Dendritic cell treated with granulocyte-macrophage colony-stimulating factor and Interleukin-4, amounts not matched to agents 40 ng/mL and 50 ng/mL, for 4 days (primary cell): ENCODE results near the gene MOB1B.
"Not testable (repeated sequence)": the region's sequence is repeated elsewhere in the genome, so short reads cannot be mapped to it uniquely, and the experiment has no call there.

ENCODE experiments used
- H3K27ac Mint-ChIP-seq: one replicate; pipeline ENCODE4 v1.8.0; 2022; ENCODE audit warnings: mild to moderate bottlenecking, mixed read lengths
- H3K27me3 Mint-ChIP-seq: one replicate; pipeline ENCODE4 v1.8.0; 2022; ENCODE audit warnings: mild to moderate bottlenecking, mixed read lengths
- H3K36me3 Mint-ChIP-seq: one replicate; pipeline ENCODE4 v1.8.0; 2022; ENCODE audit warnings: low read depth, mixed read lengths
- H3K4me1 Mint-ChIP-seq: one replicate; pipeline ENCODE4 v1.8.0; 2022; ENCODE audit warnings: low read depth, mixed read lengths
- H3K4me3 Mint-ChIP-seq: one replicate; pipeline ENCODE4 v1.8.0; 2022; ENCODE audit warnings: mild to moderate bottlenecking, moderate library complexity, mixed read lengths
- H3K9me3 Mint-ChIP-seq: one replicate; pipeline ENCODE4 v1.8.0; 2022; ENCODE audit warnings: mixed read lengths
- intact Hi-C: fragments of 100-400 bp; cut with micrococcal nuclease; formaldehyde crosslinking; loops from one replicate; pipeline ENCODE4 v1.15.0; 2022

Gene MOB1B

DNA sequence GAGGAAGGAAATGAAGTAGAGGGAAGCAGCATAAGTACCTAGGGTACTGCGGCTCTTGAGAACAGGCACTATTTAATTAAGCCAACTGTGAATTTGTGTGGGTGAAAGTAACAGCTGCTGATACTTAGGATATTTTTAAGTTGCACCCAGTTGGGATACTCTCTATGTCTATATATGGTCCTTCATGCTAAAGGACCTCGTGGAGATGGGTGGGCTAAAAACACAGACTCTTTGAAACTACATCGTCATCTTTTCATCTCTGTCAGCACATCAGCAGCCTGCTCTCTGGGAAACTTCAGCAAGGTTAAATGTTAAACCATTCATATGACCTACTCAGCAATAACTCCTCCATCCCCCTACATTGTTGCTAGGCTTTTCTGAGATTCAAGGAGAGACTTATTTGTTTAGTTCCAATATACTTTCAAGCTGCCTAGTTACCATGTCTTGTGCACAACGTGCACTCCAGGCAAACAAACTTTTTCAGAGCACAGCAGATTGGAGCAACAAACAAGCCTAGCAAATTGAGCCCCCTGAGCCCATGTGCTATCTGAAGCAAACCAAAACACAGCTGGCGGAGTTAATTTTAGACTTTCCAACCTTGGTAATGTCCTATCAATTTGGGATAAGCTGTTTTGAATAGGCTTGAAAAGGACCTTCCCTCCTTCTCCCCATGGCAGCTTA is 6.2 kb upstream of the MOB1B start:
- Mint-ChIP-seq H3K4me3 (no peak overlapping the region), H3K36me3 (no peaks in the 10 kb centered on the region), H3K4me1 (peaks cover 17% of the 10 kb centered on the region), H3K27ac (no peak overlapping the region), H3K9me3 (no peaks in the 10 kb centered on the region), H3K27me3 (no peaks in the 10 kb centered on the region)
- intact Hi-C loops = no loop called here

DNA sequence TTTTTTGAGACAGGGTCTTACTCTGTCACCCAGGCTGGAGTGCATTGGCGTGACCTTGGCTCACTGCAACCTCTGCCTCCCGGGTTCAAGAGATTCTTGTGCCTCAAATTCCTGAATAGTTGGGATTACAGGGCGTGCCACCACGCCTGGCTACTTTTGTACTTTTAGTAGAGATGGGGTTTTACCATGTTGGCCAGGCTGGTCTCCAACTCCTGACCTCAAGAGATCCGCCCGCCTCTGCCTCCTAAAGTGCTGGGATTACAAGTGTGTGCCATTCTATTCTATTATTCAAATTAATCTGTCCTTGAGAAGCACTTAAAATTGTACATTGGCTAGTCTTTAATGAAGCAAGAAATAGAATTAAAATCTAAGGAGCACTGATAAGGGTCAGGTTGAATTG is 3.6 kb upstream of the MOB1B start:
- intact Hi-C loops, H3K27ac Mint-ChIP-seq, H3K27me3 Mint-ChIP-seq, H3K4me3 Mint-ChIP-seq, H3K9me3 Mint-ChIP-seq: not testable (repeated sequence)
- peaks cover 26% of the 10 kb centered on the region for H3K4me1 Mint-ChIP-seq
- H3K36me3 Mint-ChIP-seq = peaks cover 18% of the 10 kb centered on the region

DNA sequence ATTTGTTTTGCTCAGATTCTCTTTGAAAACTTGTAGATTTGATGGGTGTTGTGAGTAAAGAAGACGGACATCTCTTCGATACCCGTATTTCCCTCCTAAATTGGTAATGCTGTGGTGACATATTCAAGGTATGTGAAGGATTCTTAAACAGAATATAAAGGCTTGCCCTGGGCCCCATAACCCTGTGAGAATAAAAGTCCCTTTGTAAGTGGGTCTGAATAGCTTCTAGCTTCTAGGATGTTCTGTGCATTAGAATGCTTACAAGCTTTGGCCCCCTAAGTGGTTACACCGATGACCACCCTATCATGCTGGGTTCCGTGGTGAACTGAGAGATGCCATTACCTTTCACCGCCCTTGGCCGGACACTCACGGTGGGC is 574 bp upstream of the MOB1B start:
- Mint-ChIP-seq H3K27me3 (no peaks in the 10 kb centered on the region), H3K27ac (peak overlapping the region; percentile 89), H3K9me3 (no peaks in the 10 kb centered on the region), H3K36me3 (peaks cover 34% of the 10 kb centered on the region), H3K4me3 (peak overlapping the region; percentile 99), H3K4me1 (peaks cover 42% of the 10 kb centered on the region)
- intact Hi-C loops = loop anchor here (5.0 kb wide), 2 partner anchors 41 to 91 kb away; partner anchors contain the start of gene DCK

DNA sequence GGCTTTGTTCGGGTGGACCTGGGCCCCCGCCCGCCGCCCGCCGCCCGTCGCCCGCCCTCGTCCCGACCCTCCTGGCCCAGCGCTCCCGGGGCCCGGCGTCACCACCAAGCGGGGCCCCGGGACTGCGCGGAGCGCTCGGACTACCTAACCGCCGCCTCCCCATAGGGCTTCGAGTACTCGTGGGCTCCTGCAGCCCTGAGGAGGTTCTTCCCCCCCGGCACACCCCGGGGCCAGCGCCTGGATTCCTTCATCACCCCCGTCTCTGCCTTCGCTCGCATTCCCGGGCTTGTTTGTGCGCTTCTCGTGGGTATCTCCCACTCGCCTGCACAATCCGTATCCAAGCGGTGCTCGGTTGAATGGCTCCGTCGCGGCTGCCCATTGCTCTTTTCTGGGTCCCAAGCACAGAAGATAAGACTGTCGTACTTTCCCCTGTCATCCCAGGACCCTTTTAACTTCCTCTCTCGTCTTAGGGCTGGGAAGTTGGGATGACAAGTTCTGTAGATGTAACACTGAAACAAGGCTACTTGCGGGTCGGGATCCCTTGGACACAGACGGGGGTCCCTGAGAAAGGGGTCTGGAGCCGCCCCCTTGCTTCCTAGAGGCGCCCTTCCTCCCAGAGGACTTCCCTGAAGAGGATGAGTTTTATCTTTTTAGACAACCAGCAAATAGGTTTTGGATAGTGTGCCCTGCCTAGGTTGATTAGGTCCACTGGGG is 565 bp downstream of the MOB1B start:
- H3K36me3 Mint-ChIP-seq = peaks cover 42% of the 10 kb centered on the region
- peak overlapping the region; percentile 99 for H3K4me3 Mint-ChIP-seq
- intact Hi-C loops = loop anchor here (2.0 to 5.0 kb wide), 4 partner anchors 40 to 106 kb away; partner anchors contain the start of genes DCK and GRSF1
- no peaks in the 10 kb centered on the region for H3K27me3 Mint-ChIP-seq
- no peaks in the 10 kb centered on the region for H3K9me3 Mint-ChIP-seq
- peaks cover 48% of the 10 kb centered on the region for H3K4me1 Mint-ChIP-seq
- peak overlapping the region; percentile 89 for H3K27ac Mint-ChIP-seq

DNA sequence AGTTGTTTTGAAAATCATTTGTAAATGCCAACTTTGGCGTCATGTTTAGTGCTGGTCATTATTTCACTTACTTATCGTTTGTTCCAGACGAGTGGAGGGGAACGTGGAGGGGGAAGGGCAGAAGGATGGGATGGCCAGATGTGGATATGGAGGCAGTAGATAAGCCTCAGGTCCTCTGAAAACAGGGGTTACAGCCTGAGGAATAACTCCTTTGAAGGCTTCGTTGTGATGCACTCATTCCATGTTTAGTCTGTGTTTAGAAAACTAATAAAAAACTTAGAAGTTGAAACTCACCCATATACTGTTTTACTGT is 1.1 kb downstream of the MOB1B start:
- peaks cover 47% of the 10 kb centered on the region for H3K36me3 Mint-ChIP-seq
- H3K27me3 Mint-ChIP-seq = no peaks in the 10 kb centered on the region
- intact Hi-C loops = loop anchor here (2.0 to 5.0 kb wide), 4 partner anchors 39 to 106 kb away; partner anchors contain the start of genes DCK and GRSF1
- peak overlapping the region; percentile 99 for H3K4me3 Mint-ChIP-seq
- peaks cover 51% of the 10 kb centered on the region for H3K4me1 Mint-ChIP-seq
- peak overlapping the region; percentile 89 for H3K27ac Mint-ChIP-seq
- H3K9me3 Mint-ChIP-seq = no peaks in the 10 kb centered on the region

DNA sequence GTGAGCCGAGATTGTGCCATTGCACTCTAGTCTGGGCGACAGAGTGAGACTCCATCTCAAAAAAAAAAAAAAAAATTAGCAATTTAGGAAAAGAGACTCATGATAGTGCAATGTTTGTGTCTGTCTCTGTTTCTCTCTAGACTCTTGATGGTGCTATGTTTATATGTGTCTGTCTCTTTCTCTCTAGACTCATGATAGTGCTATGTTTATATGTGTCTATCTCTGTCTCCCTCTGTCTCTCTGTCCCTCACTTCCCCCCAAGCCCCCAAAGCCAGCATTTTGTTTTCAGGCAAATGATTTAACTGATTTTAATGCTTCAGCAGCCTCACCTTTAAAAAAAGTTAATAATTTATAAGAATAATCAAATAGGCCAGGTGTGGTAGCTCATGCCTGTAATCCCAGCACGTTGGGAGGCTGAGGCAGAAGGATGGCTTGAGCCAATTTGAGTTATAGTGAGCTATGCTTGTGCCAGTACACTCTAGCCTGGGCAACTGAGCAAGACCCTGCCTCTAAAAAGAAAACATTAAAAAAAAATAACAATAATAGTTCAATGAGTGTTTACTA is 6.9 kb downstream of the MOB1B start:
- no peaks in the 10 kb centered on the region for H3K9me3 Mint-ChIP-seq
- H3K27me3 Mint-ChIP-seq = no peaks in the 10 kb centered on the region
- H3K36me3 Mint-ChIP-seq = peaks cover 54% of the 10 kb centered on the region
- intact Hi-C loops = no loop called here
- H3K4me1 Mint-ChIP-seq = peaks cover 57% of the 10 kb centered on the region
- no peak overlapping the region for H3K4me3 Mint-ChIP-seq
- peak overlapping the region; percentile 31 for H3K27ac Mint-ChIP-seq

DNA sequence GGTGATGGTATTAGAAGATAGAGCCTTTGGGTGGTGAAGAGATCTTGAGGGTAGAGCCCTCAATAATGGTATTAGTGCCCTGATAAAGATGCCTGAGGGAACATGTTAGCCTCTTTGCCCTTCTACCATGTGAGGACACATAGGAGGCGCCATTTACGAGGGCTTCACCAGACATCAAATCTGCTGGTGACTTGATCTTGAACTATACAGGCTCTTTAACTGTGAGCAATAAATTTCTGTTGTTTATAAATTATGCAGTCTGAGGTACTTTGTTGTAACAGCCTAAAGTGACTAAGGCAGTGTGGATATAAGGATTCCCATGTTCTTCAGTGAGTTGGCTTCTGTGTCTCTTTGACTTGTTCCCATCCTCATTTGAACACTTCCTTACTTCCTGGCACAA is 11.8 kb downstream of the MOB1B start:
- intact Hi-C loops = no loop called here
- Mint-ChIP-seq H3K27ac (no peak overlapping the region), H3K4me1 (peaks cover 32% of the 10 kb centered on the region), H3K27me3 (no peaks in the 10 kb centered on the region), H3K9me3 (no peaks in the 10 kb centered on the region), H3K4me3 (no peak overlapping the region), H3K36me3 (peaks cover 22% of the 10 kb centered on the region)

DNA sequence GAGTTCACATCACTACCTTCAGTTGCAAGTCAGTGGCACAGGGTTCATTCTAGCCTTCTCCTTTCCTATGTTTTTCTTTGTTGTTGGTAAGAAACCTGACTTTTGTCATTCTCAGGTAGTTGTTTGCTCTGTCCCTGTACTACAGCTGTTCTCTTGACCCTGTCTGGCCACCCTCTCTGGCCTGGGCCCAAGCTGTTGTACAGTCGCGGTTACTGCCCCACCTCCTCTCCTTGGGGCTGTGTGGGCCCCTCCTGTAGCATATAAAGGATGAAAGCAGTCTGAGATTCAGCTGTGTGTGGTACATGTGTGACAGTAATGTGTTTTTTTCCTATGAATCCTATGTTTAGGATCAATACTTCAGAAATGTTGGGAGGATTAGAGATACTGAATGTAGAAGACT is 12.5 kb downstream of the MOB1B start:
- intact Hi-C loops = no loop called here
- Mint-ChIP-seq H3K4me3 (no peak overlapping the region), H3K9me3 (no peaks in the 10 kb centered on the region), H3K4me1 (peaks cover 29% of the 10 kb centered on the region), H3K27me3 (no peaks in the 10 kb centered on the region), H3K36me3 (peaks cover 22% of the 10 kb centered on the region), H3K27ac (no peak overlapping the region)

DNA sequence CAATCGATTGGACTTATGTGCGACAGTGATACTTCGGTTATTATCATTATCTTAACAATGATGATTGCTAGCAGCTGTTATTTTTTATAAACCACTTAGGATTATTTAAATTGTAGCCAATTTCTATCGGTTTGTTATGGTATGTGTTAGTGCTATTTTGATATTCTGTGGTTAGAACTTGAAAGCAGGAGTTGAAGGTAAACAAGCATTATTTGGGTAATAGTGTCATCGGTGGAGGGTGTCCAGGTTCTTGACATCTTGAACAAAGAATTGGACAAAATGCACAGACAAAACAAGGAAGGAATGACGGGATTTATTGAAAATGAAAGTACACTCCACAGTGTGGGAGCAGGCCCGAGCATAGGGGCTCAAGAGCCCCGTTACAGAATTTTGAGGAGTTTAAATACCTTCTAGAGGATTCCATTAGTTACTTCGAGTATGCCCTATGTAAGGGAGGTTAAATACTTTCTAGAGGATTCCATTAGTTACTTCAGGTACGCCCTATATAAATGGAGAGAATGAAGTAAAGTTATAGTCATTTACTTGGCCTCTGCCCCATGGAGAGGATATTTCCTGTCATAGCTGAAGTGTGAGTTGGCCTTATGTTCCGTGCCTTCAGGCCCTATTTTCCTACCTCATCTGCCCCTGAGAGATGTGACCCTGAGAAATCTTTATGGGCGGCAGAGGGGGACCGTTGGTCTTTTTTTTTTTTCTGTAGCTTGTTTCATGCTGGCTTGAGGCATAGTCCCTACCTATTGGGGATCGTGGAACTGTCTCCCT is 13.1 kb downstream of the MOB1B start:
- Mint-ChIP-seq H3K36me3 (peaks cover 26% of the 10 kb centered on the region), H3K4me3 (no peak overlapping the region), H3K27ac (no peak overlapping the region), H3K4me1 (peaks cover 33% of the 10 kb centered on the region), H3K27me3 (no peaks in the 10 kb centered on the region), H3K9me3 (peaks cover 6% of the 10 kb centered on the region)
- intact Hi-C loops = no loop called here

DNA sequence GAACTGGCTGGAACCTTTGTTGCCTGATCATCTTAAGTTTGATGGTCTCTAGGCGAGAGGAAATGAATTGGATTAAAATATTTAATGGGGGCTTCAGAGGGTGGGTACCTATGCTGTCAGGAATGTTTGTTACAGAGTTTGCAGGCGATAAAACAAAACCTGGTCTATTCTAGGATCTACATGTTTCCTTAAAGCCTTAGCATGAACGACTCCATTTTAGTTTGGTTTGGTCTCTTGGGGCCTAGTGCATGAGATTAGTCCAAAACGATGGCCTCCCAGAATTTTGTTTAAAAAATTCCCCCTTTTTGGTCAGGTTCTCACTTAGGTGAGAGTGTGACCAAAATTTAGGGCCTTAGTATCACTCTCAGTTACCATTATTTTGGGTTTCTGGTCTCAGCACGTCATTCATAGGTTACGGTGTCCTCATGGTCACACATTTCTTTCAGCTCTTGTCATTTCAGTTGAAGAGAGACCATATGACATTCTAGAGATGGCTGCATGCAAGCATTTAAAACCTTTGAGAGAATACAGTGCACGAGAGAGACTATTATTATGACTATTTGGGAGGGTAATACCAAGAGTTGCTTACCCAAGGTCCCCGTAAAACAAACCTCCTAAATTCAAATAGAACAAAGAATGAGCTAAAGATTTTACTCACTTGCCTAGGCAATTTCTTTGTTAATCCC is 13.8 kb downstream of the MOB1B start:
- Mint-ChIP-seq H3K4me1 (peaks cover 39% of the 10 kb centered on the region), H3K9me3 (peaks cover 9% of the 10 kb centered on the region), H3K27ac (no peak overlapping the region), H3K36me3 (peaks cover 29% of the 10 kb centered on the region), H3K4me3 (no peak overlapping the region), H3K27me3 (no peaks in the 10 kb centered on the region)
- intact Hi-C loops = no loop called here

DNA sequence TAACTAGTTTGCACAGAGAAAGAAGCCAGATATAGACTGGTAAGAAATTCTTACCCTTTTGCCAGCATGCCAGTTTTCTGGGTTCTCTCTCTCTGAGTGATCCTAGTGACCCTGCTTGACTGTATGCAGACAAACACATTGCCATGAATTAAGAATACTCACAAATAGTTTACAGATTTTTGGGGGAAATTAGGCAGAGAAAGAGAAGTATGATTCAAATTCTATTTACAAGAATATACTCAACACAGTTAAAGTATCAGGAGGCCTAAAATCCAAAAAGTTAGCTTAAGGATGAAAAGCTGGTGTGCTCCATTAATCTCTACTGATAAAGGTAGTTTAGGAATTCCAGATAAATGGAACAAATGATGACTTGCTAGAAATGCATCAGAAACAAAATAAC is 18.4 kb downstream of the MOB1B start:
- peaks cover 8% of the 10 kb centered on the region for H3K36me3 Mint-ChIP-seq
- H3K9me3 Mint-ChIP-seq = peaks cover 9% of the 10 kb centered on the region
- H3K27ac Mint-ChIP-seq = peak overlapping the region; percentile 16
- no peak overlapping the region for H3K4me3 Mint-ChIP-seq
- peaks cover 15% of the 10 kb centered on the region for H3K4me1 Mint-ChIP-seq
- intact Hi-C loops = no loop called here
- H3K27me3 Mint-ChIP-seq = no peaks in the 10 kb centered on the region

DNA sequence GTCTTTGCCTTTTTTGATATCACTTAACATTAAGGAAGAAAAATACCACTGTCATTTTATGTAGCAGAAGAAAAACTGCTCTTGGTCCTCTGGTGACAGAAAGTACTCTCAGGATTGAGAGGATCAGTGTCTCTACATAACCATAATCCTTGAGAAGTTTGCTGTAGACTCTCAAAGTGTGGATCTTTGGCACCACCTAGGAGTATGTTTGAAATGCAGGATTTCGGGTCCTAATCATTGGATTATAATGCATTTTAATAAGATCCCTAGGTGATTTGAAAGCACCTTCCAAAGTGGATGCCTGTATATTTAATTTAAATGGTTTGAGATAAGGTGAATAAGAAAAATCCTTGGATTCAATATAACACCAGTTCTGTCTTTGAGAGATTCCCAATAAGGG is 23.2 kb downstream of the MOB1B start:
- intact Hi-C loops = no loop called here
- Mint-ChIP-seq H3K4me1 (peaks cover 40% of the 10 kb centered on the region), H3K27me3 (no peaks in the 10 kb centered on the region), H3K27ac (no peak overlapping the region), H3K9me3 (peaks cover 1% of the 10 kb centered on the region), H3K4me3 (no peak overlapping the region), H3K36me3 (peaks cover 14% of the 10 kb centered on the region)

DNA sequence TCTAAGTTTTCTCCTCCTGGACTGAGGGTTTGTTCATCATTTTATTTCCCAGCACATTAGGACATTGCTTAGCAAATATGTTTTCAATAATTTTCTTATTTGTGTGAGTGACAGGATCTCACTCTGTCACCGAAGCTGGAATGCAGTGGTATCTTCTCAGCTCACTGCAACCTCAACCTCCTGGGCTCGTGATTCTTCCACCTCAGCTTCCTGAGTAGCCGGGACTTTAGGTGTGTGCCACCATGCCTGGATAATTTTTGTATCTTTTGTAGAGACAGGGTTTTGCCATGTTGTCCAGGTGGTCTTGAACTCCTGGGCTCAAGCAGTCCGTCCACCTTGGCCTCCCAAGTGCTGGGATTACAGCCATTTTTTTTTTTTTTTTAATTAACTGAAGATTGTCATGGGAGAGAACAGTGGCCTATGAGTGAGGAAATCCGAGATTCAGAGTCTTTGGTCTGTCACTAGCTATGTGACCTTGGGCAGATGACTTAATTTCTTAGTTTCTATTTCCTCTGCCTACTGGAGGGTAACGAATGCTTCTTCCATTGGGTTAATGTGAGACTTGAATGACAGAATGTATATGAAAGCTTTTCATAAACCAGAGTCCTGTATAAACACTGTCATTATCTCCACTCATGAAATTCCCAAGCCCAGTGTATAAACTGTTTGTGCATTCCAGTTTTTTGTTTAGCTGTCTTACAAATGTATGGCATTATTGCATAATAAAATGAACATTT is 23.9 kb downstream of the MOB1B start:
- H3K27ac Mint-ChIP-seq = peak overlapping the region; percentile 59
- intact Hi-C loops = no loop called here
- peaks cover 43% of the 10 kb centered on the region for H3K4me1 Mint-ChIP-seq
- H3K4me3 Mint-ChIP-seq = no peak overlapping the region
- peaks cover 12% of the 10 kb centered on the region for H3K36me3 Mint-ChIP-seq
- H3K27me3 Mint-ChIP-seq = no peaks in the 10 kb centered on the region
- H3K9me3 Mint-ChIP-seq = no peaks in the 10 kb centered on the region
